AG04449 (cell line): ENCODE data around the gene ATXN2.
A peak's percentile ranks its signal among the peaks of the same experiment; 100 is the strongest.

ENCODE experiments used
- CTCF ChIA-PET: fragments of 350-600 bp; formaldehyde crosslinking; extraction: SDS; loops from one replicate; lab custom pipeline; 2021; ENCODE audit warnings: antibody characterized with exemption; lab: Yijun Ruan, JAX
- POLR2A ChIA-PET: fragments of 400-600, 350-600 bp; formaldehyde crosslinking; extraction: SDS; loops from one replicate; lab custom pipeline; 2020; ENCODE audit warnings: antibody characterized with exemption, inconsistent platforms; lab: Yijun Ruan, JAX
- DNase-seq: peaks from one replicate; pipeline ENCODE4 v3.0.0-alpha.2; 2010; ENCODE audit warnings: low read depth, low spot score
- H3K4me3 ChIP-seq: 2 replicates; pipeline ENCODE4 v1.5.1; 2011; ENCODE audit warnings: low read depth, mild to moderate bottlenecking, control low read depth, low read length
- TF ChIP-seq, protein P1 (sequence below): IDR thresholded peaks from one replicate; pipeline ENCODE4 v1.5.1; 2011; ENCODE audit warnings: mild to moderate bottlenecking, moderate library complexity, low read length, control low read depth, inconsistent platforms; ENCODE audit not compliant: insufficient read depth; ENCODE audit errors: missing control alignments

The ATXN2 gene

DNA sequence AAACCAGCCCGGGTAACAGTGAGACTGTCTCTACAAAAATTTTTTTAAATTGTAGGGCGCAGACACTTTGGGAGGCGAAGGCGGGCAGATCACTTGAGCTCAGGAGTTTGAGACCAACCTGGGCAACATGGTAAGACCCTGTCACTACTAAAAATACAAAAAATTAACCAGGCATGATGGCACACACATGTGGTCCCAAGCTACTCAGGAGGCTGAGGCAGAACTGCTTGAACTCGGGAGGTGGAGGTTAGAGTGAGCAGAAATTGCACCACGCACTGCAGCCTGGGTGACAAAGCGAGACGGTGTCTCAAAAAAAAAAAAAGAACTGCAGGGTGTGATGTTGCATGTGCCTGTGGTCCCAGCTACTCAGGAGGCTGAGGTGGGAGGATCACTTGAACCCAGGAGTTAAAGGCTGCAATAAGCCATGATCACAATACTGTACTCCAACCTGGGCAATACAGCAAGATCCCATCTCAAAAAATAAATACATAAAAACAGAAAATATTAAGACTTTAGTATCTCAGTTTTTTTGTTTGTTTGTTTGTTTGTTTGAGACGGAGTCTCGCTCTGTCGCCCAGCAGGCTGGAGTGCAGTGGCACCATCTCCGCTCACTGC, 16.9 kb downstream of the ATXN2 start:
- DNase-seq, result no peak
- ChIA-PET POLR2A (no interaction called here), CTCF (no interaction called here)
- TF ChIP-seq, protein P1, sequence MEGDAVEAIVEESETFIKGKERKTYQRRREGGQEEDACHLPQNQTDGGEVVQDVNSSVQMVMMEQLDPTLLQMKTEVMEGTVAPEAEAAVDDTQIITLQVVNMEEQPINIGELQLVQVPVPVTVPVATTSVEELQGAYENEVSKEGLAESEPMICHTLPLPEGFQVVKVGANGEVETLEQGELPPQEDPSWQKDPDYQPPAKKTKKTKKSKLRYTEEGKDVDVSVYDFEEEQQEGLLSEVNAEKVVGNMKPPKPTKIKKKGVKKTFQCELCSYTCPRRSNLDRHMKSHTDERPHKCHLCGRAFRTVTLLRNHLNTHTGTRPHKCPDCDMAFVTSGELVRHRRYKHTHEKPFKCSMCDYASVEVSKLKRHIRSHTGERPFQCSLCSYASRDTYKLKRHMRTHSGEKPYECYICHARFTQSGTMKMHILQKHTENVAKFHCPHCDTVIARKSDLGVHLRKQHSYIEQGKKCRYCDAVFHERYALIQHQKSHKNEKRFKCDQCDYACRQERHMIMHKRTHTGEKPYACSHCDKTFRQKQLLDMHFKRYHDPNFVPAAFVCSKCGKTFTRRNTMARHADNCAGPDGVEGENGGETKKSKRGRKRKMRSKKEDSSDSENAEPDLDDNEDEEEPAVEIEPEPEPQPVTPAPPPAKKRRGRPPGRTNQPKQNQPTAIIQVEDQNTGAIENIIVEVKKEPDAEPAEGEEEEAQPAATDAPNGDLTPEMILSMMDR, result no peak
- H3K4me3 ChIP-seq, result no peak overlapping the region

- CTCF ChIA-PET, result no interaction called here
- DNase-seq, result no peak
- POLR2A ChIA-PET, result no interaction called here
- TF ChIP-seq, protein P1, result no peak
- H3K4me3 ChIP-seq, result no peak overlapping the region
Observed at GRCh38 chr12:111581434-111582132, 17.5 kb downstream of the ATXN2 start.

GRCh38 chr12:111580737-111581136, 18.4 kb downstream of the ATXN2 start:
- DNase-seq, result no peak
- ChIA-PET POLR2A (no interaction called here), CTCF (no interaction called here)
- TF ChIP-seq, protein P1, result no peak
- H3K4me3 ChIP-seq, result no peak overlapping the region

- no peak overlapping the region for H3K4me3 ChIP-seq
- no peak for DNase-seq
- ChIA-PET CTCF (no interaction called here), POLR2A (no interaction called here)
- TF ChIP-seq, protein P1, result no peak
Observed at GRCh38 chr12:111580119-111580425, 19.0 kb downstream of the ATXN2 start.

- POLR2A ChIA-PET, result no interaction called here
- CTCF ChIA-PET, result no interaction called here
- DNase-seq, result no peak
- H3K4me3 ChIP-seq, result no peak overlapping the region
- TF ChIP-seq, protein P1, result no peak
Observed at GRCh38 chr12:111578971-111579340, 20.2 kb downstream of the ATXN2 start.

DNA sequence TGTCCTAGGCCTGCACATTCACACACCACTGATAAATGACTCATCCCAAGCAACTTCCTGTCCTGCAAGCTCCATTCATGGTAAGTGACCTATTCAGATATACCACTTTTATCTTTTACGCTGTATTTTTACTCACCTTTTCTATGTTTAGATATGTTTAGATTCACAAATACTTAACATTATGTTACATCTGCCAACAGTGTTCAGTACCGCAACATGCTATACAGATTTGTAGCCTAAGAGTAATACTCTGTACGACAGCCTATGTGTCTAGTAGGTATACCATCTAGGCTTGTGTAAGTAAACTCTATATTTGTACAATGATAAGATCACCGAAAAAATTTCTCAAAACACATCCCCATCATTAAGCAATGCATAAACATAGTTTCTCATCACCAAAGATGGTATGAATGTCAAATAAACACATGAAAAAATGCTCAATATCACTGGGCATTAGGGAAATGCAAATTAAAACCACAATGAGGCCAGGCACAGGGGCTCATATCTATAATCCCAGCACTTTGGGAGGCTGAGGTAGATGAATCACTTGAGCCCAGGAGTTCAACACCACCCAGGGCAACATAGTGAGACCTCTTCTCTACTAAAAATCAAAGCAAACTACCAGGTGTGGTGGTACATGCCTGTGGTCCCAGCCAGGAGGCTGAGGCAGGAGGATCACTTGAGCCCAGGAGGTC, 20.7 kb downstream of the ATXN2 start:
- no peak overlapping the region for H3K4me3 ChIP-seq
- ChIA-PET POLR2A (no interaction called here), CTCF (no interaction called here)
- peak; percentile 70 for DNase-seq
- TF ChIP-seq, protein P1, result no peak
